ENCODE data around the gene KAZN.

The KAZN gene

DNA sequence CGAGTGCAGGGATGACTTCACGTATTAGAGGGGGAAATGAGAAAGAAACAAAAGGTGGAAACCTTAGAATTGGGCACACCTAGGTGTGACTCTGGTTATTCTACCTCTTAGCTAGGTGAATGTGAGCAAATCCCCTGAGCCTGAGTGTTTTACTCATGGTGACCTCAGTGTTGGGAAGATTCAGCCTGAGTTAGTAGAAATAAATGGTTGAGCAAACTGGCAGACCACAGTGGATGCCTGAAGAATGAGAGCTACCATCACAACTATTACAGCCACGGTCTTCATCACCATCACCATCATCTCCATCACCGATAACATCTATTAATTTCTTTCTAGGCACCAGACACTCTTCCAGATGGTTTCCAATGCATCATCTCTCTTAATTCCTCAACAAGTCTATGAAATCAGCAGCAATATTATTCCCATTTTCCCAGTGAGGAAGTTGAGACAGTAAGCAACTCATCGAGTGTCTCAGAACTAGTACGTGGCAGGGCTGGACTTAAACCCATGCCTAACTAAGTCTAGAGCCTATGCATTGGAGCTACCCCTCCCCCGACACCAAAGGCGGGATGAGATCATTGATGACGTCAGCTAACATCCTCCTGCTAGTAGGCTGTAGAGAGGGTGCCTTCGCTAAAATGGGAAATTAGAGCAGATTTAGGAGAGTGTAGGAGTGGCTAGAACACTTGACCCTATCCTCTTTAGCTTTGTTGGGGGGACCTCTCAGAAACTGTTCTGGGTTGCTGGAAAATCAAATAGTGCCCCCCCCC is 7.9 kb upstream of the KAZN start:
- no peak for DNase-seq (ENCODE audit: low spot score)

GRCh38 chr1:14591600-14591999 is 6.9 kb upstream of the KAZN start:
- DNase-seq (ENCODE audit: low spot score), result no peak

GRCh38 chr1:14592004-14592631 is 6.4 kb upstream of the KAZN start:
- DNase-seq (ENCODE audit: low spot score), result no peak

DNA sequence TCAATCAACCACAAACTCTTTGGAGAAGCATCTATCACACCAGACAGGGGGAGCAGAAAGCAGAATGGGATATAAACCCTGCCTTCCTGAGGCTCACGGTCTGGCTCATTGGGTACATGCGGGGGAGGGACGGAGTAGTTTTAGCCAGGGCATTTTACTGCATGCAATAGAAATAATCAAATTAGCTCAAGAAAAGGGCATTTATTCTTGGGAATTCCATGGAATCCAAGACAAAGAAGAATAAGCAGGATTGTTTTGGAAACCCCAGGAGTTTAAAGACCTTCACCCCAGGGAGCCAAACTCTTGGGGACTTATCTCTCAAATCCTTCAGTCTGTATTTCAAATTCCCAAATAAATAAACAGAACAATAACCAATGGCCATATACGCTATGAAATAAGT is 5.2 kb upstream of the KAZN start:
- DNase-seq (ENCODE audit: low spot score), result no peak

- no peak for DNase-seq (ENCODE audit: low spot score)
Observed at GRCh38 chr1:14594045-14594444, 4.4 kb upstream of the KAZN start.

DNA sequence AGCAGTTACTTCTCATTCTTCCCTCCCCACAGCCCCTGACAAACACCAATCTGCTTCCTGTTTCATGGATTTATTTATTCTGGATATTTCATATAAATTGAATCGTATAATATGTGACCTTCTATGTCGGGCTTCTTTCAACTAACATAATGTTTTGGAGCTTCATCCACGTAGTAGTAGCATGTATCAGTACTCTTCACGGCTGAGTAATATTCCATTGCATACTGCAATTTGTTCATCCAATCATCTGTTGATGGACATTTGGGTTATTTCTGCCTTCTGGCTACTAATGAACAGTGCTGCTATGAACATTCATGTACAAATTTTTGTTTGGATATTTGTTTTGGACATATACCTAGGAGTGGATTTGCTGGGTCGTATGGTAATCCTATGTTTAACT is 1.9 kb upstream of the KAZN start:
- DNase-seq (ENCODE audit: low spot score), result no peak

- DNase-seq (ENCODE audit: low spot score), result no peak
Observed at GRCh38 chr1:14597343-14598006, 1.0 kb upstream of the KAZN start.

GRCh38 chr1:14598007-14598497 is 433 bp upstream of the KAZN start:
- DNase-seq (ENCODE audit: low spot score), result no peak

GRCh38 chr1:14599183-14599791 is 802 bp downstream of the KAZN start:
- DNase-seq (ENCODE audit: low spot score), result no peak

DNA sequence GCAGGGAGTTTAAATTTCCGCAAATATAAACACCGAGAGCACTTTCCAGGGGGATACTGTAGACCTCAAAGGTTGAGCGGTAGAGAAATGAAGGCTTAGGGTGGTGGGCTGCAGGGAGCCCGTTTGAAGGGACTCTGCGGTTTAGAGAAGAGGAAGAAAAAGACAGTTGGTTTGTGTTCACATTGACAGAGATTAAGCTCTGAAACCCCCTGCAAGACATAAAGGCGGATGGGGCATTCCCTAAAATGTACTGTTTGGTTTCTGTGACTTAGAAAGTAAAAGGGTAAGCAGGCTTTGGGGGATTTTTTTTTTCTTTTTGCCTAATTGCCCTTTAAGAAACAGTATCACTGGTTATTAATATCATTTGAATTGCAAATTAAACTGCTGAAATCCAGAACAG is 1.3 kb downstream of the KAZN start:
- DNase-seq (ENCODE audit: low spot score), result no peak

DNA sequence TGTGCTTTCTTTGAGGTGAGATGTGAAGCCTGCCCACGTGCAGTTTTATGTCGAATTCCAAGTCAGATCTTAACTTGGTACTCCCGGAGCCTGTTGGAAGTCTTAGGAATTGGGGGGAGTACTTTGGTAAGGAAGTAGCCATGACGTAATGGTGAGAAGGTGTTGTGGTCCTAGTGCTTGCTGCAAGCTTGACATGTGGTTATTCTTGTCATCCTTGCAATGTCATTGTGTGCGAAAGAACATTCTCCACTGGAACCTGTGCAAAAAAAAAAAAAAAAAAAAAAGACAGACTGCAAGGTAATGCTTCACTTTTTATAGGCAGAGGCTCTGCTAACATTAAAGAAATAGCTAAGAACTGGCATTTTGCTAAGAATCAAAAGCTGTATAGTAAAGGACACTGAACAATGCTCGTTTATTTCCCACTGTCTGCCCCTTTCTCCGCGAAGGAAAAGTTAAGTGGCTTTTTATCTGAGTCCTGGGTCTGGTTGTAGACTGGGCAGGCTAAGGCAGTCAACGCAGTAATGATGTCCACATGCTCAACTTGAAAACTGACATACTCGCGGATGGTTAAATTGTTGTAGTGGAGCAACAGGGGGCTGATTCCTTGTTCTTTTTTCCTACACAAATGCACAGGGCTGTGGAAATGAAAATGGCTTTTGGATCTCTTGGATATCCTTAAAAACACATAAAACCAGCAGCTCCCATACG is 2.1 kb downstream of the KAZN start:
- no peak for DNase-seq (ENCODE audit: low spot score)

GRCh38 chr1:14602136-14602535 is 3.7 kb downstream of the KAZN start:
- DNase-seq (ENCODE audit: low spot score), result no peak

DNA sequence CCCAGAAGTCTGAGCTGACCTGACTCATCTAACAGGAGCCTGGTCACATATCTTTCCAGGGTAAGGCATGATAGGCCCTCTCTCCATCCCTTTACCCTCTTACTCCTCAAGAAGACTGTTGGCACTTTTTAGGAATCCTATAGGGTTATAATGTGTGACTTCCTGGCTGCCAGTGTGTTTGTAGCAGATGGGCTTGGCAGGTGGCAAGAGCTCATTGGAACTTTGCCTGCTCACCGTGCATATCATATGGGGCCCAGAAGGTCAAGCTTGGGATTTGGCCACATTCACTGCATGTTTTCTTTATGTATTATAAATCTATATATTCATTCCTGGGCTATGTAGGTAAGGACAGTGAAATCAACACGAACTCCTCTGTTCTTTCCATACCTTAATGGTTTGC is 5.2 kb downstream of the KAZN start:
- DNase-seq (ENCODE audit: low spot score), result no peak

GRCh38 chr1:14604414-14604813 is 5.9 kb downstream of the KAZN start:
- no peak for DNase-seq (ENCODE audit: low spot score)

DNA sequence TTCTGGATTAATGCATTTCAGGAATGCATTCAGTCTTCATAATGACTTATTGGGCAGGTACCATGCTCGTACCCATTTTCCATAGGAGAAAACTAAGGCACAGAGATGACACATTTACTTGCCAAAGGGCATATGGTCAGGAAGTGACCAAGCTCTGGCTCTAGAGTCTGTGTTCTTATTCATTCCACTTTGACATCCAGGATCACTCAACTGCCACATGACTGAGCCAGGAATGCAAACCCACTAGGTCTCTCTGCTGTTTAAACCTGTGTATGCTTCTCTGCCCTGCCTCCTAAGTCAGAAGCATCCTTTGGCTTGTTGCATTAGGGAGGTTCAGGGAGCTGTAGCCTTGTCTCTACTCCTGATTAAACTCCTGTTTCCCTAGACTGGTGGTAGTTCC is 7.5 kb downstream of the KAZN start:
- DNase-seq (ENCODE audit: low spot score), result no peak

GRCh38 chr1:14606632-14607031 is 8.1 kb downstream of the KAZN start:
- no peak for DNase-seq (ENCODE audit: low spot score)

DNA sequence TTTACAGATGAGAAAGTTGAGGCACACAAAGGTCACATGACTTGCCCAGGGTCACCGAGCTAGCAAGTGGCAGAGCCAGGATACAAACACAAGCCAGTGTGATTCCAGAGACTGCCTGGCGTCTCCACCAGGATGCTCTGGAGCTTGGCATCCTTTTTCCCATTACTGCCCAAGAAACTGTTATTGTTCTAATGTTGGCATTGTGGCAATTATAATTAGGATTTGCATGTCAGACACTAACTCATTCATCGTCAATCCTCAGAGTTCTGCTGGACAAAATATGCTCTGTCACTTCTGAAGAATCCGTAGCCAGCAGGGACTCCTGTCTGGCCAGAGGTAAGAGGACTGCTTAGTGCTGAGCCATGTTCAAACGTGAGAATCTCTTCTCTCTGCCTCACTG is 8.8 kb downstream of the KAZN start:
- no peak for DNase-seq (ENCODE audit: low spot score)

DNA sequence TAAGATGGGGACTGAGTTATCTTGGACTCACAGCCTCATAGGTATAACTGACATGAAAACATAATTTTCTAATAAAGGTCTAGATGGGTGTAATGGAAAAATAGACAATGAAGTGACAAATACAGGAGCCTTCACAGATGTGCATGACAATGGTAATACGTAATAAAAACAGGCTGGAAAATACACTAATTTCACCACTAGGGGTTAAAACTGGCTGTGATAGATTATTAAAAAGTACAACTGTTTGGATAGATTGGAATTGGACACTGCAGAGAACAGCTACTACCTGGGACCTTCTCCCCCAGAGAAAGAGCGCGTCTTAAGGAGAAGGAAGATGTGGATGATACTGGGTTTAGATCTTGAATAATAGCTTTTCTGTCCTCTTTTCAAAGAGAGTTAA is 9.8 kb downstream of the KAZN start:
- no peak for DNase-seq (ENCODE audit: low spot score)

DNA sequence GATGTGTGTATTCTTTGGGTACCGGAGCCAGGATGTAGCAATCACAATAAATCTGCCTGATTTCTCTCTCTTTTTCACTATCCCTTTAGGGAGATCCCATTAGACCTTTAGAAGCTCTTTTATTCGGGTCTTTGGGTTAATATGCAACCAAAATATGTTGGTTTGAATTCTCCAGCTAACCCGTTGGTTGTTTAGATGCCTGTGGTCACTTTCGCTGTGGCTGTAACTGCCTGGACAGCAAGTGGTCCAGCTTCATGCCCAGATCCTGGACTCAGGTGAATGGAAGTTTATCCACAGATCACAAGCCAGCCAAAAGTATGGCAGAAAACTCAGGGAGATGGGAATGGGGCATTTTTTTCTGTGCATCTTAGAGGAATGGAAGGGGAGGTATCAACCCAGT is 12.3 kb downstream of the KAZN start:
- no peak for DNase-seq (ENCODE audit: low spot score)

DNA sequence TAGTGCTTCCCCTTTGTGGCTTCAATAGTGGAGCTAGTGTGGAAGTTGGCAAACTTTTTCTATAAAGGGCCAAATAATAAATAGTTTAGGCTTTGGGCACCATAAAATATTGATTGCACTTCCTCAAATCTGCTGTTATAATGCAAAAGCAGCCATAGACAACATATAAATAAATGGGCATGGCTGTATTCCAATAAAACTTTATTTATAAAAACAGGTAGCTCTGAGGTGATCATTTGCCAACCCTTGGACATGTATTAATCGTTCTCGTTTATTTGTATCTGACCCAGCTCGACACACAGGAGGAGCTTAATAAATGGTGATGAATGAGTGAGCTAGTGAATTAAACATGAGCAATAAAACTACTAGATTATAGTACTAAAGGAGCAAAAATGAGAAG is 13.3 kb downstream of the KAZN start:
- no peak for DNase-seq (ENCODE audit: low spot score)

DNA sequence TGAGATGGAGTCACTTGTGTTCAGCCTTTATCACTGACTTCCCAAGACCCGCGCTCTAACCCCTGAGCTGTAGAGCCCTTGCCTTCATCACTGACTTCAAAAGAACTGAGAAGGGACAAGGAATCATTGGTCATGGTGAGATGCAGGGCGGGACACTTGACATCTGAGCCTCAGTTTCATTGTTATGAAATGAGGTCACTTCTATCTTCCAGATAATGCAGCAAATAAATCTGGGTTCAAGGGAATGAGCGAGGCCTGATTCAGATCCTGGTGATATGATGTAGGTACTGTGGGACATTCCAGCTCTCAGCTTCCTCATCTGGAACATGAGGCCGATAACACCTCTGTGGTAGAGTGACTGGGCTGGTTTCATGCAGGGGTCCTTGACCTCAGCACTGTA is 13.8 kb downstream of the KAZN start:
- no peak for DNase-seq (ENCODE audit: low spot score)

DNA sequence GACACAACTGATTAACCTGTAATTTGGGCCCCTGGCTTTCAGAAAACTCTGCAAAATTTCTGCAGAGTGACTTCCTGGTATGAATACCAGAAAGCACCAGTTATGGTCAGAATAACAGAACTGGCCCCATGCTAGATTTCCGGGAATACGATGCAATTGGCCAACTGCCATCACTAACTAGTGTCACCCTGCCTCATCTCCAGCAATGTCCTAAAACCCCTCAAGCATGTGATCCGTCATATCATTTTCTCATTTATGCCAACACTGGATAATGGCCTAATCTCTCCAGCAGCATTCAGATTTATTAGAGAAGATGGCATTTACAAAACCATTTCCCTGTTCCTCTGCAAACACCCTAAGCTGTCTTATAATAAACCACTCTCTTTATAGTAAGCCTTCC is 15.4 kb downstream of the KAZN start:
- DNase-seq (ENCODE audit: low spot score), result no peak
